Stimulated activated naive B cell treated with anti-CD40 and anti-IgM and Interleukin-4, amounts not matched to agents 10 μg/mL and 1 μg/mL and 100 μg/mL, for 72 hours (primary cell): ENCODE data around the gene TMEM250.

Source experiments
- ATAC-seq, 2 donors: fragments of 150-1000 bp; cut with Tn5 transposase; replicated peaks; 2 replicates each; pipeline ENCODE4 v1.10.0; 2021; ENCODE audit warnings: moderate library complexity in 1 of 2
- DNase-seq: peaks from one replicate; pipeline ENCODE4 v3.0.0; 2021
- H3K27ac Mint-ChIP-seq: one replicate; pipeline ENCODE4 v1.8.0; 2022; ENCODE audit warnings: mild to moderate bottlenecking, mixed read lengths
- H3K27me3 Mint-ChIP-seq, 2 donors: one replicate each; pipeline ENCODE4 v1.8.0; 2022; ENCODE audit warnings: mixed read lengths in 2 of 2
- H3K36me3 Mint-ChIP-seq, 2 donors: one replicate each; pipeline ENCODE4 v1.8.0; 2022; ENCODE audit warnings: mixed read lengths in 2 of 2, mild to moderate bottlenecking in 1 of 2
- H3K4me1 Mint-ChIP-seq, 2 donors: one replicate each; pipeline ENCODE4 v1.8.0; 2022; ENCODE audit warnings: mixed read lengths in 2 of 2, mild to moderate bottlenecking in 1 of 2
- H3K4me3 Mint-ChIP-seq, 2 donors: one replicate each; pipeline ENCODE4 v1.8.0; 2022; ENCODE audit warnings: mild to moderate bottlenecking in 2 of 2, mixed read lengths in 2 of 2, moderate library complexity in 1 of 2
- H3K9me3 Mint-ChIP-seq, 2 donors: one replicate each; pipeline ENCODE4 v1.8.0; 2022; ENCODE audit warnings: mixed read lengths in 2 of 2, mild to moderate bottlenecking in 1 of 2

TMEM250 gene

GRCh38 chr9:136085815-136086212 is 32.9 kb downstream of the TMEM250 start:
- H3K4me3 Mint-ChIP-seq, result no peak overlapping the region
- DNase-seq (no peak), ATAC-seq (no peak)
- H3K4me1 Mint-ChIP-seq, result peaks cover 5 to 6% of the 10 kb centered on the region in 2 donors
- no peaks in the 10 kb centered on the region for H3K36me3 Mint-ChIP-seq
- no peak overlapping the region for H3K27ac Mint-ChIP-seq
- H3K27me3 Mint-ChIP-seq, result peaks cover 13 to 34% of the 10 kb centered on the region in 2 donors
- no peaks in the 10 kb centered on the region for H3K9me3 Mint-ChIP-seq

- ATAC-seq, result no peak
These were observed 34.4 kb downstream of the TMEM250 start for GRCh38 chr9:136084063-136084944.

GRCh38 chr9:136083558-136084062 is 35.1 kb downstream of the TMEM250 start:
- Mint-ChIP-seq H3K4me1 (peaks cover 5 to 6% of the 10 kb centered on the region in 2 donors), H3K27me3 (peaks cover 13 to 29% of the 10 kb centered on the region in 2 donors), H3K9me3 (no peaks in the 10 kb centered on the region), H3K4me3 (no peak overlapping the region), H3K36me3 (no peaks in the 10 kb centered on the region), H3K27ac (no peak overlapping the region)
- ATAC-seq (no peak), DNase-seq (no peak)

More at GRCh38 chr9:136084063-136084944, 34.4 kb downstream of the TMEM250 start:
- Mint-ChIP-seq H3K36me3 (no peaks in the 10 kb centered on the region), H3K27me3 (peaks cover 13 to 31% of the 10 kb centered on the region in 2 donors), H3K27ac (no peak overlapping the region), H3K9me3 (no peaks in the 10 kb centered on the region), H3K4me1 (peaks cover 5 to 6% of the 10 kb centered on the region in 2 donors), H3K4me3 (no peak overlapping the region)
- no peak for DNase-seq

GRCh38 chr9:136082496-136083361 is 35.9 kb downstream of the TMEM250 start:
- DNase-seq, result no peak
- no peaks in the 10 kb centered on the region for H3K36me3 Mint-ChIP-seq
- no peak for ATAC-seq
- no peak overlapping the region for H3K27ac Mint-ChIP-seq
- H3K4me3 Mint-ChIP-seq, result no peak overlapping the region
- no peaks in the 10 kb centered on the region for H3K9me3 Mint-ChIP-seq
- H3K4me1 Mint-ChIP-seq, result peaks cover 5 to 6% of the 10 kb centered on the region in 2 donors
- H3K27me3 Mint-ChIP-seq, result peaks cover 13 to 21% of the 10 kb centered on the region in 2 donors

- H3K27me3 Mint-ChIP-seq, result peaks cover 10 to 14% of the 10 kb centered on the region in 2 donors
- H3K27ac Mint-ChIP-seq, result no peak overlapping the region
- ATAC-seq (no peak), DNase-seq (no peak)
- no peaks in the 10 kb centered on the region for H3K36me3 Mint-ChIP-seq
- no peaks in the 10 kb centered on the region for H3K9me3 Mint-ChIP-seq
- no peak overlapping the region for H3K4me3 Mint-ChIP-seq
- peaks cover 5 to 6% of the 10 kb centered on the region in 2 donors for H3K4me1 Mint-ChIP-seq
These were observed 36.7 kb downstream of the TMEM250 start for GRCh38 chr9:136081826-136082495.

GRCh38 chr9:136081113-136081825 is 37.4 kb downstream of the TMEM250 start:
- ATAC-seq, result no peak
- Mint-ChIP-seq H3K36me3 (peaks cover 0 to under 1% of the 10 kb centered on the region in 2 donors), H3K27ac (no peak overlapping the region), H3K4me3 (no peak overlapping the region), H3K27me3 (peaks cover 7 to 10% of the 10 kb centered on the region in 2 donors), H3K4me1 (peaks cover 7 to 9% of the 10 kb centered on the region in 2 donors), H3K9me3 (no peaks in the 10 kb centered on the region)
- no peak for DNase-seq

- Mint-ChIP-seq H3K36me3 (peaks cover 0 to 2% of the 10 kb centered on the region in 2 donors), H3K4me3 (no peak overlapping the region), H3K4me1 (peaks cover 12 to 15% of the 10 kb centered on the region in 2 donors), H3K27ac (no peak overlapping the region), H3K9me3 (no peaks in the 10 kb centered on the region), H3K27me3 (peaks cover 12 to 16% of the 10 kb centered on the region in 2 donors)
- ATAC-seq, result no peak
- DNase-seq, result no peak
These were observed 38.0 kb downstream of the TMEM250 start for GRCh38 chr9:136080716-136081112.

- DNase-seq (no peak), ATAC-seq (no peak)
- Mint-ChIP-seq H3K9me3 (no peaks in the 10 kb centered on the region), H3K27me3 (peaks cover 12 to 21% of the 10 kb centered on the region in 2 donors), H3K27ac (no peak overlapping the region), H3K4me1 (peaks cover 16 to 20% of the 10 kb centered on the region in 2 donors), H3K4me3 (no peak overlapping the region), H3K36me3 (peaks cover 0 to 2% of the 10 kb centered on the region in 2 donors)
These were observed 38.8 kb downstream of the TMEM250 start for GRCh38 chr9:136079916-136080246.

GRCh38 chr9:136079211-136079915 is 39.3 kb downstream of the TMEM250 start:
- Mint-ChIP-seq H3K9me3 (no peaks in the 10 kb centered on the region), H3K27ac (no peak overlapping the region), H3K4me1 (peaks cover 13 to 16% of the 10 kb centered on the region in 2 donors), H3K36me3 (peaks cover 0 to 2% of the 10 kb centered on the region in 2 donors), H3K4me3 (no peak overlapping the region), H3K27me3 (peaks cover 15 to 17% of the 10 kb centered on the region in 2 donors)
- ATAC-seq (no peak), DNase-seq (no peak)

GRCh38 chr9:136078498-136079011 is 40.1 kb downstream of the TMEM250 start:
- H3K27ac Mint-ChIP-seq, result no peak overlapping the region
- no peak for DNase-seq
- peaks cover 14 to 15% of the 10 kb centered on the region in 2 donors for H3K27me3 Mint-ChIP-seq
- H3K36me3 Mint-ChIP-seq, result peaks cover 0 to 2% of the 10 kb centered on the region in 2 donors
- H3K4me3 Mint-ChIP-seq, result no peak overlapping the region
- H3K4me1 Mint-ChIP-seq, result peaks cover 11 to 15% of the 10 kb centered on the region in 2 donors
- no peaks in the 10 kb centered on the region for H3K9me3 Mint-ChIP-seq
- no peak for ATAC-seq

GRCh38 chr9:136078024-136078423 is 40.7 kb downstream of the TMEM250 start:
- Mint-ChIP-seq H3K4me1 (peaks cover 11 to 15% of the 10 kb centered on the region in 2 donors), H3K36me3 (peaks cover 0 to 2% of the 10 kb centered on the region in 2 donors), H3K9me3 (no peaks in the 10 kb centered on the region), H3K4me3 (no peak overlapping the region), H3K27ac (no peak overlapping the region), H3K27me3 (peaks cover 14 to 19% of the 10 kb centered on the region in 2 donors)
- DNase-seq (no peak), ATAC-seq (no peak)

- ATAC-seq, result no peak
These were observed 41.2 kb downstream of the TMEM250 start for GRCh38 chr9:136077491-136077890.

More at GRCh38 chr9:136077491-136077890, 41.2 kb downstream of the TMEM250 start:
- H3K9me3 Mint-ChIP-seq, result no peaks in the 10 kb centered on the region
- H3K27me3 Mint-ChIP-seq, result peaks cover 14 to 16% of the 10 kb centered on the region in 2 donors
- peaks cover 11 to 15% of the 10 kb centered on the region in 2 donors for H3K4me1 Mint-ChIP-seq
- no peak overlapping the region for H3K4me3 Mint-ChIP-seq
- H3K27ac Mint-ChIP-seq, result no peak overlapping the region
- peaks cover 0 to 2% of the 10 kb centered on the region in 2 donors for H3K36me3 Mint-ChIP-seq
- no peak for DNase-seq
